Measurements from ENCODE around the gene KLF4.

KLF4 gene

DNA sequence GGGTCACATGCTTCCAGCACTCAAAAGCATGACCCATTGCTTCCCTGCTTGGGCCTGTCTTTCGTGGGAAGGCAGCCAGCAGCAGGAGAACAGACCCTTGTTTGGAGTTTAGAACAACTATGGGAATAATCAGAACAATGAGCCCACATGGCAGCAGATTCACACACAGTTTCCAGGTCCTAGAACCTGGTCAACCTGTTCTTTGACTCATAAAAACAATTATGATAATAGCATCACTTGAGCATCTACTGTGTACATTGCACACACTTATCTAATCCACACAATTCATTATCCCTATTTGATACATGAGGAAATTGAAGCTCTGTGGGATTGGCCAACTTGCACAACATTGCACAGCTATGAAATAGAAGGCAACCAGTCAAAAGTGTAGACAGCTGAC lies 41.7 kb downstream of the KLF4 start:
- ATAC-seq, result no peak

DNA sequence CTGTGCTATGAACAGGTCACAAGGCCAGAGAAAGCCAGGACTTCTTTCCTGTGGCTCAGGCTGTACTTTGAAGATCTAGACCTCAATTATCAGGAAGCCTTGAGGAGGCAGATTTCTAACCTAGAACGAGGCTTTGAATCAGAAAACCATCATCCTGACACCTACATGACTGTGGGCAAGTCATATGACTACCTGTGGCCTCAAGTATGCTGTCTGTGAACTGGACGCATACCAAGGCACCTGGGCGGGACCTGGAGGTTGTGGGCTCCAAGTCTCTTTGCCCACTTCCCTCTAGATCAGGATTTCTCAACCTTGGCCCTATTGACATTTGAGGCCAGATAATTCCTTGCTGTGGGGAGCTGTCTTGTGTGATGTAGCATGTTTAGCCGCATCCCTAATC lies 42.5 kb downstream of the KLF4 start:
- no peak for ATAC-seq

DNA sequence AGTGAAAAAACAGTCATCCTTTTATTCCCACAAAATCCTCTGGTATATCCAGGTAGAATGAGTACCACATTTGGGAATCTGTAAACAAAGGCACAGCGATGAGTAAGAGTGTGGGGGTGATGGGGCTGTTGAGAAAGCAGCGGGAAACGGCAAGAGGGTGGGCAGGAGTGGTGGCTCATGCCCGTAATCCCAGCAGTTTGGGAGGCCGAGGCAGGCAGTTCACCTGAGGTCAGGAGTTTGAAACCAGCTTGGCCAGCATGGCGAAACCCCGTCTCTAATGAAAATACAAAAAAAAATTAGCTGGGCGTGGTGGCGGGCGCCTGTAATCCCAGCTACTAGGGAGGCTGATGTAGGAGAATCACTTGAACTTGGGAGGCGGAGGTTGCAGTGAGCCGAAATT lies 43.1 kb downstream of the KLF4 start:
- no peak for ATAC-seq

DNA sequence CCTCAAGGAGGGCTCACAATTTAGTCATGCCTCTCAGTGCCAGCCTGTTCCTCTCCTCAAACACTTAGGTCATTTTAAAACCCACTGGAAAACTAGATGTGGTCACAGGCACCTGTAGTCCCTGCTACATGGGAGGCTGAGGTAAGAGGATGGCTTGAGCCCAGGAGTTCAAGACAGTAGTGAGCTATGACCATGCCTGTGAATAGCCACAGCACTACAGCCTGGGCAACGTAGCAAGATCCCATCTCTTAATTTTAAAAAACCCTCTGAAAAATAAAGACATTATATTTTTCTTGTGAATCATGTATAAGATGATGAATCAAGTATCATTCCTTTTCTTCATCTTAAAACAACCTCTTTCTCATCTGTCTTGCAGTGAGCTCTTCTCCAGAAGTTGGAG lies 45.8 kb downstream of the KLF4 start:
- ATAC-seq, result no peak

DNA sequence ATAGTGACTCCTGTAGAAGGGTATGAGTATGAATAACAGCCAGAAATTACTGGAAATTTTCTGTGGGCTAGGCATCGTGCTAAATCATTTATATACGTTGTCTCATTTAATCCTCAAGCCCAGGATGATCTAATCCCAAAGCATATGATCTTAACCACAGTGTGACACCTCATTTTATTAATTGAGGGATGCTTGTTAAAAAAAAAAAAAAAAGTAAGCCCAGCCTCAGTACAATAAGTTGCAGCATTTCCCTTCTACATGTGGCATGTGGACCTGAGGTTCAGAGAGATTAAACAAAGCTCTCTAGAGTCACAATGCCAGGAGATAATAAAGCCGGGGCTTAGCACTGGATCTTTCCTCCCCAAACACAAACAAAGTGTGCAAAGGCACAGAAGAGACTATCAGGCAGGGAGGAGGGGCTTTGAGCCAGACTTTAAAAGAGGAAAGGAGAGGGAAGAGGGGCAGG lies 49.5 kb downstream of the KLF4 start:
- no peak for ATAC-seq

DNA sequence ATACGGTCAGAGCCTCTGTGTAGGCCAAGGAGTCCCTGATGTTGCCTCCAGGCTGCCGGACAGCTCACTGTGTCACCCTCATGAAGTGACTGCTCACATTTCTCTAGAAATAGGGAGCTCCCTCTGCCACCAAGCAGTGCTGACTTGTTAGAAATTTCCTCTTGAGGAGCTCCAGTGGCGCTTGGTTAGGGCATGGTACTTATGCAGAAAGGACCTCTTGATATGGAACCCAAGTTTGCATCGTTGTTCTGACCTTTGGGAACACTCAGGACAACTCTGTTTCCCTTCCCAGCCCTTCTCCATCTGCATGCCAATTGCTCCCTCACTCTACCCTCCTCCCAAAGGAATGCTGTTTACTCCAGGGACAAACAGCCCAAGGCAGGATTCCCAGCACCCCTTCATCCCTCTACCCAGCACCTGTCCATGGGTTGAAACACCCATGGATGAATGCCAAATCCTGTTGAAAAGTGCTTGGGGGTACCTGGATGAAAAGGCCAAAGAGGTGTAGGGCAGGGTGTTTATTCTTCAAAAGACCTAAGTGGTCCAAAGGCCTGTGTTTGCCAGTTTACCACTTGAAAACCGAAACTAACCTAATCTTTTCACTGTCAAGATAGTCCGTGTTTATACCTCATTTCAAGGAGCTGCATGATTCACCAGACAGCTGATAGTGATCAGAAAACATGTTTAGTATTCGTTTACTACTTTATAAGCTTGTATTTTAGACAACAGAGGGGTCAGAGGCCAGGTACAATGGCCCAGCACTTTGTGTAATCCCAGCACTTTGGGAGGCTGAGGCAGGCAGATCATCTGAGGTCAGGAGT lies 51.1 kb downstream of the KLF4 start:
- ATAC-seq, result no peak

DNA sequence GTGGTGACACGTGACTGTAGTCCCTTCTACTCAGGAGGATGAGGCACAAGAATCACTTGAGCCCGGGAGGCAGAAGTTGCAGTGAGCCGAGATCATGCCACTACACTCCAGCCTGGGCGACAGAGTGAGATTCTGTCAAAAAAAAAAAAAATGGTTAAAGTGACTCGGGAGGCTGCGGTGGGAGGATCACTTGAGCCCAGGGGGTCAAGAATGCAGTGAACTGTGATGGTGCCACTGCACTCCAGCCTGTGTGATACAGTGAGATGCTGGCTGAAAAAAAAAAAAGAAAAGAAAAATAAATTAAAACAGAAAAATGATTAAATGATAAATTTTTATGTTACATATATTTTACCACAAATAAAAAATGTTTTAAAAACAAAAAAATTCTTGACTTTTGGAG lies 51.9 kb downstream of the KLF4 start:
- no peak for ATAC-seq

DNA sequence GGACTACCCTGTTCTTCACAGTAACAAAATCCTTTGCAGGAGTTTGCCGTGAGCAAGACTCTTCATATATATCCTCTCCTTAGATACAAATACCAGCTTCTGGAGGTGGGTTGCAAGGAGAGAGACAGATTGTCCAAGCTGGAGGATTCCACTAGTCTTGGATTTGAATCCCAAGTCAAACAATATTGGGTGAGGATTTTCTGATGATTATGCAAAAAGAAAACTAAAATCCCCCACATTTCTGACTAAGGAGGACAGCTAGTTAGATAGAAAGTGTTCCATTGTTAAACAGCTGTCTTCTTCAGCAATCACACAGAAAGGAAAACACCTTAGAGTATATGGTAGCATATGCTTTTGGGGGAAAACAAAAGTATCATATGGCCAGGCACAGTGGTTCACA lies 54.2 kb downstream of the KLF4 start:
- no peak for ATAC-seq

All from activated CD4-positive, CD25-positive, alpha-beta regulatory T cell treated with anti-CD3 and anti-CD28 coated beads, Interleukin-2, amount 50 U/mL, for 24 hours (primary cell).